Right lobe of liver (tissue), 4 donors: ENCODE results near the gene RNF13.
A peak's percentile ranks its signal among the peaks of the same experiment; 100 is the strongest.

Experiments
- POLR2A ChIP-seq: fragments of 450-650 bp; IDR thresholded peaks from one replicate; pipeline ENCODE4 v1.6.1; 2017; ENCODE audit warnings: antibody characterized with exemption, mild to moderate bottlenecking
- TF ChIP-seq, protein P1 (sequence below), 4 donors: fragments of 200-600 bp in 3 of 4; fragments of 450-650 bp in 1 of 4; IDR thresholded peaks; one replicate each; pipeline versions ENCODE4 v1.5.1 to v1.8.0; 2016 to 2022; ENCODE audit warnings: antibody characterized with exemption in 4 of 4, mild to moderate bottlenecking in 2 of 4
- donor health status: DM: no; HTN: no; CAD: no.
- donor health status: DM: no; HTN: no; CAD: no.
- donor health status: DM: no; HTN: yes; CAD: no.

DNA sequence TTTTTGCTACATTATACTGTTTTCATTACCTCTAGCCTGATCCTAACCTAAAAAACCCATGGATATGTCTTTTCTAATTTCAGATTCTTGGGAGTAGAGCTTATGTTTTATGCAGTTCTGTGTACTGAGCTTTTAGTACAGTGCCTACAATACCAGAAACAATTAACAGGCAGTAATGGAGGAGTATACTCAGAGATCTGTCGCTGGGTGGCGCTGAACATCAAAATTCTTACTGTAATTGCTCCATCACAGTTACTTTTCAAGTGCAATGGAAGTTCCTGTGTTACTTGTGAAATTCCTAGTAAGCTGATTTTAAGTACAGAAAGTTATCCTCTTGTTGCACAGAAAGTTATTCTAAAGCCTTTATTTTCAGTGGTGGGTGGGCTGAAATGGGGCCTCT, 66.9 kb downstream of the RNF13 start:
- TF ChIP-seq, protein P1, sequence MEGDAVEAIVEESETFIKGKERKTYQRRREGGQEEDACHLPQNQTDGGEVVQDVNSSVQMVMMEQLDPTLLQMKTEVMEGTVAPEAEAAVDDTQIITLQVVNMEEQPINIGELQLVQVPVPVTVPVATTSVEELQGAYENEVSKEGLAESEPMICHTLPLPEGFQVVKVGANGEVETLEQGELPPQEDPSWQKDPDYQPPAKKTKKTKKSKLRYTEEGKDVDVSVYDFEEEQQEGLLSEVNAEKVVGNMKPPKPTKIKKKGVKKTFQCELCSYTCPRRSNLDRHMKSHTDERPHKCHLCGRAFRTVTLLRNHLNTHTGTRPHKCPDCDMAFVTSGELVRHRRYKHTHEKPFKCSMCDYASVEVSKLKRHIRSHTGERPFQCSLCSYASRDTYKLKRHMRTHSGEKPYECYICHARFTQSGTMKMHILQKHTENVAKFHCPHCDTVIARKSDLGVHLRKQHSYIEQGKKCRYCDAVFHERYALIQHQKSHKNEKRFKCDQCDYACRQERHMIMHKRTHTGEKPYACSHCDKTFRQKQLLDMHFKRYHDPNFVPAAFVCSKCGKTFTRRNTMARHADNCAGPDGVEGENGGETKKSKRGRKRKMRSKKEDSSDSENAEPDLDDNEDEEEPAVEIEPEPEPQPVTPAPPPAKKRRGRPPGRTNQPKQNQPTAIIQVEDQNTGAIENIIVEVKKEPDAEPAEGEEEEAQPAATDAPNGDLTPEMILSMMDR (IDR thresholded peaks at IDR 0.05) = peak; percentile 38 to 50 (median 44)
- TF ChIP-seq POLR2A = no peak
